HG02571 (cell line): ENCODE data around the gene OR14A16.

Experiments used
- ATAC-seq: cut with Tn5 transposase; IDR thresholded peaks from one replicate; pipeline ENCODE4 v1.9.1; 2021; ENCODE audit warnings: mild to moderate bottlenecking, moderate library complexity; ENCODE audit not compliant: unreplicated experiment

Gene OR14A16

GRCh38 chr1:247824023-247824422 lies at the start of gene OR14A16:
TSS of gene OR14A16 (minus strand) at chr1:247824119. CDS start at chr1:247815729, 8,390 bp downstream.
- peak; percentile 59 for ATAC-seq

GRCh38 chr1:247865416-247865815 lies 41.5 kb upstream of the OR14A16 start:
- no peak for ATAC-seq

GRCh38 chr1:247864644-247865043 lies 40.7 kb upstream of the OR14A16 start:
- no peak for ATAC-seq

GRCh38 chr1:247862756-247863155 lies 38.8 kb upstream of the OR14A16 start:
- no peak for ATAC-seq

- no peak for ATAC-seq
Observed at GRCh38 chr1:247857985-247858619, 34.2 kb upstream of the OR14A16 start.

GRCh38 chr1:247857069-247857984 lies 33.4 kb upstream of the OR14A16 start, which contains the start of gene TRIM58:
TSS of gene TRIM58 (plus strand) at chr1:247857187. CDS start at chr1:247857247, 60 bp downstream.
- no peak for ATAC-seq

GRCh38 chr1:247855911-247856310 lies 32.0 kb upstream of the OR14A16 start:
- ATAC-seq, result no peak

GRCh38 chr1:247854899-247855545 lies 31.1 kb upstream of the OR14A16 start:
- ATAC-seq, result no peak

- ATAC-seq, result no peak
Observed at GRCh38 chr1:247849616-247850015, 25.7 kb upstream of the OR14A16 start.

- ATAC-seq, result no peak
Observed at GRCh38 chr1:247848346-247848745, 24.4 kb upstream of the OR14A16 start.

GRCh38 chr1:247845693-247846017 lies 21.7 kb upstream of the OR14A16 start:
- no peak for ATAC-seq

- ATAC-seq, result no peak
Observed at GRCh38 chr1:247845011-247845692, 21.2 kb upstream of the OR14A16 start.

GRCh38 chr1:247843411-247843810 lies 19.5 kb upstream of the OR14A16 start:
- ATAC-seq, result no peak

- ATAC-seq, result no peak
Observed at GRCh38 chr1:247841796-247842195, 17.9 kb upstream of the OR14A16 start, which contains the start of gene OR11L1. TSS of gene OR11L1 (minus strand) at chr1:247841896. CDS start at chr1:247841896, 0 bp downstream.

GRCh38 chr1:247840818-247841217 lies 16.9 kb upstream of the OR14A16 start:
- ATAC-seq, result no peak

- no peak for ATAC-seq
Observed at GRCh38 chr1:247833601-247834000, 9.7 kb upstream of the OR14A16 start.

- no peak for ATAC-seq
Observed at GRCh38 chr1:247829656-247830055, 5.7 kb upstream of the OR14A16 start.

- no peak for ATAC-seq
Observed at GRCh38 chr1:247825362-247825761, 1.4 kb upstream of the OR14A16 start.

GRCh38 chr1:247822060-247822459 lies 1.9 kb downstream of the OR14A16 start:
- no peak for ATAC-seq

GRCh38 chr1:247812637-247813036 lies 11.3 kb downstream of the OR14A16 start:
- no peak for ATAC-seq

- no peak for ATAC-seq
Observed at GRCh38 chr1:247797518-247797917, 26.4 kb downstream of the OR14A16 start.
